Activated naive CD4-positive, alpha-beta T cell treated with anti-CD3 and anti-CD28 coated beads, Interleukin-2, amount 10 ng/mL, durations not matched to agents 7 days and 5 days (primary cell): ENCODE results near the gene ARMC2.

Experiments
- CTCF ChIA-PET: fragments of 350-600 bp; sonication (Branson Sonifier 250); formaldehyde crosslinking; loops from one replicate; lab custom pipeline; 2021; ENCODE audit warnings: antibody characterized with exemption; lab: Charles Lee
- DNase-seq: peaks from one replicate; pipeline ENCODE4 v3.0.0-alpha.2; 2020
- H3K27ac Mint-ChIP-seq: one replicate; pipeline ENCODE4 v1.8.0; 2021; ENCODE audit warnings: mild to moderate bottlenecking, moderate library complexity, mixed read lengths
- H3K27me3 Mint-ChIP-seq: one replicate; pipeline ENCODE4 v1.8.0; 2021; ENCODE audit warnings: mild to moderate bottlenecking, mixed read lengths
- H3K36me3 Mint-ChIP-seq: one replicate; pipeline ENCODE4 v1.8.0; 2021; ENCODE audit warnings: mixed read lengths
- H3K4me1 Mint-ChIP-seq: one replicate; pipeline ENCODE4 v1.8.0; 2021; ENCODE audit warnings: mixed read lengths
- H3K4me3 Mint-ChIP-seq: one replicate; pipeline ENCODE4 v1.8.0; 2021; ENCODE audit warnings: mild to moderate bottlenecking, moderate library complexity, mixed read lengths
- H3K9me3 Mint-ChIP-seq: one replicate; pipeline ENCODE4 v1.8.0; 2021; ENCODE audit warnings: mixed read lengths

Gene ARMC2

GRCh38 chr6:108944707-108945680 lies 96.8 kb downstream of the ARMC2 start:
- Mint-ChIP-seq H3K9me3 (peaks cover 5% of the 10 kb centered on the region), H3K27me3 (no peaks in the 10 kb centered on the region), H3K27ac (peak overlapping the region; percentile 12), H3K4me1 (peaks cover 55% of the 10 kb centered on the region), H3K4me3 (no peak overlapping the region), H3K36me3 (peaks cover 2% of the 10 kb centered on the region)
- DNase-seq, result no peak
- CTCF ChIA-PET, result interaction anchor here (1.2 to 1.8 kb wide), 3 partner anchors 11 to 128 kb away, joined by 3 to 5 read pairs (median 4); no protein-coding TSS in a partner anchor

GRCh38 chr6:108945681-108946159 lies 97.5 kb downstream of the ARMC2 start:
- no peak overlapping the region for H3K4me3 Mint-ChIP-seq
- CTCF ChIA-PET, result interaction anchor here (1.7 to 1.8 kb wide), 2 partner anchors 10 to 127 kb away, joined by 4 to 5 read pairs; no protein-coding TSS in a partner anchor
- H3K4me1 Mint-ChIP-seq, result peaks cover 54% of the 10 kb centered on the region
- H3K9me3 Mint-ChIP-seq, result no peaks in the 10 kb centered on the region
- H3K36me3 Mint-ChIP-seq, result peaks cover 1% of the 10 kb centered on the region
- no peak for DNase-seq
- no peak overlapping the region for H3K27ac Mint-ChIP-seq
- no peaks in the 10 kb centered on the region for H3K27me3 Mint-ChIP-seq

GRCh38 chr6:108946695-108947094 lies 98.5 kb downstream of the ARMC2 start:
- Mint-ChIP-seq H3K27ac (no peak overlapping the region), H3K4me1 (peaks cover 45% of the 10 kb centered on the region)

GRCh38 chr6:108947114-108947854 lies 99.1 kb downstream of the ARMC2 start:
- Mint-ChIP-seq H3K27me3 (no peaks in the 10 kb centered on the region), H3K36me3 (no peaks in the 10 kb centered on the region), H3K4me3 (no peak overlapping the region), H3K27ac (no peak overlapping the region), H3K9me3 (no peaks in the 10 kb centered on the region), H3K4me1 (peaks cover 39% of the 10 kb centered on the region)
- no peak for DNase-seq
- CTCF ChIA-PET, result interaction anchor here (0.9 to 1.8 kb wide), 2 partner anchors 8 to 76 kb away, joined by 3 to 4 read pairs; no protein-coding TSS in a partner anchor

More at GRCh38 chr6:108946695-108947094, 98.5 kb downstream of the ARMC2 start:
- Mint-ChIP-seq H3K9me3 (no peaks in the 10 kb centered on the region), H3K36me3 (no peaks in the 10 kb centered on the region), H3K4me3 (no peak overlapping the region), H3K27me3 (no peaks in the 10 kb centered on the region)
- CTCF ChIA-PET, result interaction anchor here (0.9 to 1.8 kb wide), 2 partner anchors 9 to 76 kb away, joined by 3 to 4 read pairs; no protein-coding TSS in a partner anchor
- DNase-seq, result no peak

GRCh38 chr6:108948181-108948661 lies 100.0 kb downstream of the ARMC2 start:
- DNase-seq, result no peak
- CTCF ChIA-PET, result no interaction called here
- Mint-ChIP-seq H3K9me3 (no peaks in the 10 kb centered on the region), H3K27me3 (no peaks in the 10 kb centered on the region), H3K27ac (no peak overlapping the region), H3K36me3 (no peaks in the 10 kb centered on the region), H3K4me3 (no peak overlapping the region), H3K4me1 (peaks cover 30% of the 10 kb centered on the region)

- H3K4me3 Mint-ChIP-seq, result no peak overlapping the region
- DNase-seq, result no peak
- no peaks in the 10 kb centered on the region for H3K27me3 Mint-ChIP-seq
- H3K27ac Mint-ChIP-seq, result no peak overlapping the region
- no peaks in the 10 kb centered on the region for H3K36me3 Mint-ChIP-seq
- peaks cover 26% of the 10 kb centered on the region for H3K4me1 Mint-ChIP-seq
- H3K9me3 Mint-ChIP-seq, result no peaks in the 10 kb centered on the region
- CTCF ChIA-PET, result no interaction called here
Measured at GRCh38 chr6:108951351-108951953, 103.2 kb downstream of the ARMC2 start.

- Mint-ChIP-seq H3K9me3 (no peaks in the 10 kb centered on the region), H3K27me3 (no peaks in the 10 kb centered on the region), H3K36me3 (no peaks in the 10 kb centered on the region), H3K27ac (no peak overlapping the region), H3K4me1 (peaks cover 17% of the 10 kb centered on the region), H3K4me3 (no peak overlapping the region)
- no peak for DNase-seq
- CTCF ChIA-PET, result no interaction called here
Measured at GRCh38 chr6:108952776-108953486, 104.7 kb downstream of the ARMC2 start.

- Mint-ChIP-seq H3K9me3 (no peaks in the 10 kb centered on the region), H3K4me1 (peaks cover 21% of the 10 kb centered on the region), H3K4me3 (no peak overlapping the region), H3K27me3 (no peaks in the 10 kb centered on the region), H3K36me3 (no peaks in the 10 kb centered on the region), H3K27ac (no peak overlapping the region)
- DNase-seq, result no peak
- CTCF ChIA-PET, result no interaction called here
Measured at GRCh38 chr6:108953681-108954080, 105.5 kb downstream of the ARMC2 start.

GRCh38 chr6:108955329-108955949 lies 107.2 kb downstream of the ARMC2 start:
- no peaks in the 10 kb centered on the region for H3K9me3 Mint-ChIP-seq
- H3K4me1 Mint-ChIP-seq, result peaks cover 33% of the 10 kb centered on the region
- peak overlapping the region; percentile 53 for H3K27ac Mint-ChIP-seq
- DNase-seq, result no peak
- H3K4me3 Mint-ChIP-seq, result no peak overlapping the region
- H3K36me3 Mint-ChIP-seq, result no peaks in the 10 kb centered on the region
- peaks cover 4% of the 10 kb centered on the region for H3K27me3 Mint-ChIP-seq
- CTCF ChIA-PET, result interaction anchor here (1.0 to 1.5 kb wide), 4 partner anchors 9 to 431 kb away, joined by 3 to 4 read pairs (median 4); no protein-coding TSS in a partner anchor

- no peaks in the 10 kb centered on the region for H3K36me3 Mint-ChIP-seq
- no peak overlapping the region for H3K4me3 Mint-ChIP-seq
- H3K9me3 Mint-ChIP-seq, result no peaks in the 10 kb centered on the region
- H3K27ac Mint-ChIP-seq, result no peak overlapping the region
- peaks cover 33% of the 10 kb centered on the region for H3K4me1 Mint-ChIP-seq
- no peak for DNase-seq
- CTCF ChIA-PET, result no interaction called here
- peaks cover 4% of the 10 kb centered on the region for H3K27me3 Mint-ChIP-seq
Measured at GRCh38 chr6:108957221-108957620, 109.0 kb downstream of the ARMC2 start.

- Mint-ChIP-seq H3K4me1 (peaks cover 33% of the 10 kb centered on the region), H3K27me3 (peaks cover 4% of the 10 kb centered on the region), H3K27ac (no peak overlapping the region), H3K9me3 (no peaks in the 10 kb centered on the region), H3K4me3 (no peak overlapping the region), H3K36me3 (no peaks in the 10 kb centered on the region)
- DNase-seq, result no peak
- CTCF ChIA-PET, result no interaction called here
Measured at GRCh38 chr6:108958900-108959770, 110.9 kb downstream of the ARMC2 start.

GRCh38 chr6:108959972-108960582 lies 111.9 kb downstream of the ARMC2 start:
- Mint-ChIP-seq H3K27me3 (peaks cover 4% of the 10 kb centered on the region), H3K27ac (no peak overlapping the region), H3K4me3 (no peak overlapping the region), H3K36me3 (no peaks in the 10 kb centered on the region), H3K4me1 (peaks cover 27% of the 10 kb centered on the region), H3K9me3 (no peaks in the 10 kb centered on the region)
- CTCF ChIA-PET, result no interaction called here
- DNase-seq, result no peak
